Effector memory CD8-positive, alpha-beta T cell (primary cell): ENCODE measurements around the gene WDFY3.

Experiments used
- ATAC-seq: fragments of 150-1000 bp; cut with Tn5 transposase; replicated peaks from 2 replicates; pipeline ENCODE4 v1.10.0; 2021; ENCODE audit warnings: mild to moderate bottlenecking, moderate library complexity
- DNase-seq, 3 experiments: peaks; one replicate each; pipeline ENCODE4 v3.0.0; 2021
- H3K27ac Mint-ChIP-seq, 2 donors: one replicate each; pipeline ENCODE4 v1.8.0; 2022; ENCODE audit warnings: mild to moderate bottlenecking in 2 of 2, mixed read lengths in 2 of 2, moderate library complexity in 2 of 2
- H3K27me3 Mint-ChIP-seq, 2 donors: one replicate each; pipeline ENCODE4 v1.8.0; 2022; ENCODE audit warnings: mixed read lengths in 2 of 2
- H3K36me3 Mint-ChIP-seq: one replicate; pipeline ENCODE4 v1.8.0; 2022; ENCODE audit warnings: mild to moderate bottlenecking, moderate library complexity, mixed read lengths; ENCODE audit not compliant: insufficient read depth
- H3K4me1 Mint-ChIP-seq, 2 donors: one replicate each; pipeline ENCODE4 v1.8.0; 2022; ENCODE audit warnings: low read depth in 2 of 2, mixed read lengths in 2 of 2
- H3K4me3 Mint-ChIP-seq, 2 donors: one replicate each; pipeline ENCODE4 v1.8.0; 2022; ENCODE audit warnings: mild to moderate bottlenecking in 2 of 2, mixed read lengths in 2 of 2, moderate library complexity in 2 of 2
- H3K9me3 Mint-ChIP-seq, 2 donors: one replicate each; pipeline ENCODE4 v1.8.0; 2022; ENCODE audit warnings: mixed read lengths in 2 of 2

The WDFY3 gene

GRCh38 chr4:84661191-84661939, 305.1 kb downstream of the WDFY3 start:
- DNase-seq (no peak), ATAC-seq (no peak)
- Mint-ChIP-seq H3K27ac (no peak overlapping the region), H3K4me1 (no peaks in the 10 kb centered on the region), H3K4me3 (no peak overlapping the region), H3K9me3 (peaks cover 8 to 12% of the 10 kb centered on the region in 2 donors), H3K27me3 (no peaks in the 10 kb centered on the region), H3K36me3 (no peaks in the 10 kb centered on the region)

GRCh38 chr4:84660606-84661005, 305.9 kb downstream of the WDFY3 start:
- Mint-ChIP-seq H3K36me3 (no peaks in the 10 kb centered on the region), H3K27ac (no peak overlapping the region), H3K27me3 (no peaks in the 10 kb centered on the region), H3K4me1 (no peaks in the 10 kb centered on the region), H3K9me3 (peaks cover 8 to 11% of the 10 kb centered on the region in 2 donors), H3K4me3 (no peak overlapping the region)
- DNase-seq (no peak), ATAC-seq (no peak)

GRCh38 chr4:84652478-84652877, 314.0 kb downstream of the WDFY3 start:
- no peak for DNase-seq
- Mint-ChIP-seq H3K4me1 (no peaks in the 10 kb centered on the region), H3K4me3 (no peak overlapping the region), H3K27ac (no peak overlapping the region), H3K9me3 (peaks cover 0 to 4% of the 10 kb centered on the region in 2 donors), H3K36me3 (no peaks in the 10 kb centered on the region), H3K27me3 (no peaks in the 10 kb centered on the region)
- no peak for ATAC-seq

- DNase-seq (no peak), ATAC-seq (no peak)
- Mint-ChIP-seq H3K36me3 (no peaks in the 10 kb centered on the region), H3K9me3 (peaks cover 0 to 2% of the 10 kb centered on the region in 2 donors), H3K27ac (no peak overlapping the region), H3K4me1 (no peaks in the 10 kb centered on the region), H3K27me3 (no peaks in the 10 kb centered on the region), H3K4me3 (no peak overlapping the region)
Measured at GRCh38 chr4:84651499-84651898, 315.0 kb downstream of the WDFY3 start.

- no peaks in the 10 kb centered on the region for H3K4me1 Mint-ChIP-seq
- no peaks in the 10 kb centered on the region for H3K27me3 Mint-ChIP-seq
- DNase-seq (no peak), ATAC-seq (no peak)
- H3K4me3 Mint-ChIP-seq, result no peak overlapping the region
- H3K36me3 Mint-ChIP-seq, result no peaks in the 10 kb centered on the region
- no peak overlapping the region for H3K27ac Mint-ChIP-seq
- no peaks in the 10 kb centered on the region for H3K9me3 Mint-ChIP-seq
Measured at GRCh38 chr4:84648863-84649647, 317.4 kb downstream of the WDFY3 start.

GRCh38 chr4:84648178-84648577, 318.3 kb downstream of the WDFY3 start:
- H3K4me1 Mint-ChIP-seq, result no peaks in the 10 kb centered on the region
- ATAC-seq, result no peak
- H3K9me3 Mint-ChIP-seq, result no peaks in the 10 kb centered on the region
- no peak overlapping the region for H3K27ac Mint-ChIP-seq
- no peaks in the 10 kb centered on the region for H3K36me3 Mint-ChIP-seq
- no peak overlapping the region for H3K4me3 Mint-ChIP-seq
- DNase-seq, result no peak
- H3K27me3 Mint-ChIP-seq, result no peaks in the 10 kb centered on the region

- Mint-ChIP-seq H3K9me3 (no peaks in the 10 kb centered on the region), H3K4me3 (no peak overlapping the region), H3K27me3 (no peaks in the 10 kb centered on the region), H3K27ac (no peak overlapping the region), H3K36me3 (no peaks in the 10 kb centered on the region), H3K4me1 (no peaks in the 10 kb centered on the region)
- ATAC-seq (no peak), DNase-seq (no peak)
Measured at GRCh38 chr4:84647312-84647884, 319.1 kb downstream of the WDFY3 start.

- Mint-ChIP-seq H3K9me3 (no peaks in the 10 kb centered on the region), H3K4me3 (no peak overlapping the region), H3K27ac (no peak overlapping the region), H3K4me1 (no peaks in the 10 kb centered on the region), H3K36me3 (no peaks in the 10 kb centered on the region), H3K27me3 (no peaks in the 10 kb centered on the region)
- ATAC-seq, result no peak
- no peak for DNase-seq
Measured at GRCh38 chr4:84644087-84644486, 322.4 kb downstream of the WDFY3 start.

- DNase-seq (no peak), ATAC-seq (no peak)
- no peaks in the 10 kb centered on the region for H3K36me3 Mint-ChIP-seq
- no peak overlapping the region for H3K27ac Mint-ChIP-seq
- no peaks in the 10 kb centered on the region for H3K27me3 Mint-ChIP-seq
- no peak overlapping the region for H3K4me3 Mint-ChIP-seq
- H3K4me1 Mint-ChIP-seq, result no peaks in the 10 kb centered on the region
- peaks cover 0 to 4% of the 10 kb centered on the region in 2 donors for H3K9me3 Mint-ChIP-seq
Measured at GRCh38 chr4:84639145-84639544, 327.3 kb downstream of the WDFY3 start.

GRCh38 chr4:84638092-84638491, 328.4 kb downstream of the WDFY3 start:
- no peak overlapping the region for H3K4me3 Mint-ChIP-seq
- no peaks in the 10 kb centered on the region for H3K36me3 Mint-ChIP-seq
- DNase-seq (no peak), ATAC-seq (no peak)
- H3K4me1 Mint-ChIP-seq, result no peaks in the 10 kb centered on the region
- H3K27me3 Mint-ChIP-seq, result no peaks in the 10 kb centered on the region
- no peak overlapping the region for H3K27ac Mint-ChIP-seq
- H3K9me3 Mint-ChIP-seq, result peaks cover 0 to 4% of the 10 kb centered on the region in 2 donors

GRCh38 chr4:84634961-84635360, 331.5 kb downstream of the WDFY3 start:
- Mint-ChIP-seq H3K9me3 (peaks cover 0 to 4% of the 10 kb centered on the region in 2 donors), H3K4me1 (no peaks in the 10 kb centered on the region), H3K27ac (no peak overlapping the region), H3K36me3 (no peaks in the 10 kb centered on the region), H3K4me3 (no peak overlapping the region), H3K27me3 (no peaks in the 10 kb centered on the region)
- DNase-seq (no peak), ATAC-seq (no peak)

- no peaks in the 10 kb centered on the region for H3K36me3 Mint-ChIP-seq
- H3K27ac Mint-ChIP-seq, result no peak overlapping the region
- no peaks in the 10 kb centered on the region for H3K27me3 Mint-ChIP-seq
- ATAC-seq (no peak), DNase-seq (no peak)
- H3K4me1 Mint-ChIP-seq, result no peaks in the 10 kb centered on the region
- H3K4me3 Mint-ChIP-seq, result no peak overlapping the region
- peaks cover 0 to 3% of the 10 kb centered on the region in 2 donors for H3K9me3 Mint-ChIP-seq
Measured at GRCh38 chr4:84632092-84632491, 334.4 kb downstream of the WDFY3 start.

GRCh38 chr4:84631573-84631972, 334.9 kb downstream of the WDFY3 start:
- ATAC-seq (no peak), DNase-seq (no peak)
- H3K4me3 Mint-ChIP-seq, result no peak overlapping the region
- no peak overlapping the region for H3K27ac Mint-ChIP-seq
- H3K9me3 Mint-ChIP-seq, result peaks cover 0 to 2% of the 10 kb centered on the region in 2 donors
- H3K4me1 Mint-ChIP-seq, result no peaks in the 10 kb centered on the region
- no peaks in the 10 kb centered on the region for H3K27me3 Mint-ChIP-seq
- H3K36me3 Mint-ChIP-seq, result no peaks in the 10 kb centered on the region

GRCh38 chr4:84626673-84627072, 339.8 kb downstream of the WDFY3 start:
- Mint-ChIP-seq H3K36me3 (no peaks in the 10 kb centered on the region), H3K4me1 (no peaks in the 10 kb centered on the region), H3K27me3 (no peaks in the 10 kb centered on the region), H3K9me3 (peaks cover 0 to 6% of the 10 kb centered on the region in 2 donors), H3K4me3 (no peak overlapping the region), H3K27ac (no peak overlapping the region)
- ATAC-seq, result no peak
- no peak for DNase-seq
